Kidney capillary endothelial cell (primary cell): ENCODE data around the gene TMEM178B.

ENCODE experiments used
- DNase-seq: peaks from one replicate; pipeline ENCODE4 v3.0.0-alpha.2; 2018; ENCODE audit warnings: low spot score

TMEM178B gene

GRCh38 chr7:141221007-141221612 is 147.2 kb downstream of the TMEM178B start:
- DNase-seq, result no peak

- no peak for DNase-seq
These were observed 152.2 kb downstream of the TMEM178B start for GRCh38 chr7:141225916-141226618.

GRCh38 chr7:141227454-141227853 is 153.6 kb downstream of the TMEM178B start:
- DNase-seq, result no peak

- no peak for DNase-seq
These were observed 154.6 kb downstream of the TMEM178B start for GRCh38 chr7:141228482-141228881.

- DNase-seq, result no peak
These were observed 157.3 kb downstream of the TMEM178B start for GRCh38 chr7:141231018-141231792.

- no peak for DNase-seq
These were observed 158.6 kb downstream of the TMEM178B start for GRCh38 chr7:141232286-141233051.

GRCh38 chr7:141234335-141235105 is 160.7 kb downstream of the TMEM178B start:
- DNase-seq, result no peak

GRCh38 chr7:141235656-141236055 is 161.8 kb downstream of the TMEM178B start:
- no peak for DNase-seq

GRCh38 chr7:141238596-141239243 is 164.9 kb downstream of the TMEM178B start:
- DNase-seq, result no peak

GRCh38 chr7:141239661-141240060 is 165.8 kb downstream of the TMEM178B start:
- DNase-seq, result no peak

GRCh38 chr7:141242568-141242967 is 168.7 kb downstream of the TMEM178B start:
- DNase-seq, result no peak

GRCh38 chr7:141243368-141243767 is 169.5 kb downstream of the TMEM178B start:
- no peak for DNase-seq

- no peak for DNase-seq
These were observed 170.6 kb downstream of the TMEM178B start for GRCh38 chr7:141244435-141244834.

- no peak for DNase-seq
These were observed 172.6 kb downstream of the TMEM178B start for GRCh38 chr7:141246426-141246825.

- DNase-seq, result no peak
These were observed 177.3 kb downstream of the TMEM178B start for GRCh38 chr7:141251180-141251579.

- no peak for DNase-seq
These were observed 178.1 kb downstream of the TMEM178B start for GRCh38 chr7:141251957-141252356.

- no peak for DNase-seq
These were observed 183.7 kb downstream of the TMEM178B start for GRCh38 chr7:141257597-141257996.

- DNase-seq, result no peak
These were observed 184.7 kb downstream of the TMEM178B start for GRCh38 chr7:141258559-141258958.

GRCh38 chr7:141262101-141263090 is 188.5 kb downstream of the TMEM178B start:
- DNase-seq, result no peak

GRCh38 chr7:141263508-141263907 is 189.6 kb downstream of the TMEM178B start:
- no peak for DNase-seq
